DOHH2 (cell line): ENCODE data around the gene BRD7.

Source experiments
- EZH2phosphoT487 ChIP-seq: fragments of 200-600 bp; sonication (generic); IDR thresholded peaks from 2 replicates; pipeline ENCODE4 v1.6.1; 2017; ENCODE audit warnings: borderline replicate concordance, mild to moderate bottlenecking, antibody characterized with exemption, low read length, moderate library complexity, mixed read lengths
- TF ChIP-seq, protein P1 (sequence below): fragments of 200-600 bp; sonication (generic); IDR thresholded peaks from one replicate; pipeline ENCODE4 v1.5.1; 2014; ENCODE audit warnings: antibody characterized with exemption, mild to moderate bottlenecking, low read depth, low read length; ENCODE audit not compliant: poor library complexity, severe bottlenecking

DNA sequence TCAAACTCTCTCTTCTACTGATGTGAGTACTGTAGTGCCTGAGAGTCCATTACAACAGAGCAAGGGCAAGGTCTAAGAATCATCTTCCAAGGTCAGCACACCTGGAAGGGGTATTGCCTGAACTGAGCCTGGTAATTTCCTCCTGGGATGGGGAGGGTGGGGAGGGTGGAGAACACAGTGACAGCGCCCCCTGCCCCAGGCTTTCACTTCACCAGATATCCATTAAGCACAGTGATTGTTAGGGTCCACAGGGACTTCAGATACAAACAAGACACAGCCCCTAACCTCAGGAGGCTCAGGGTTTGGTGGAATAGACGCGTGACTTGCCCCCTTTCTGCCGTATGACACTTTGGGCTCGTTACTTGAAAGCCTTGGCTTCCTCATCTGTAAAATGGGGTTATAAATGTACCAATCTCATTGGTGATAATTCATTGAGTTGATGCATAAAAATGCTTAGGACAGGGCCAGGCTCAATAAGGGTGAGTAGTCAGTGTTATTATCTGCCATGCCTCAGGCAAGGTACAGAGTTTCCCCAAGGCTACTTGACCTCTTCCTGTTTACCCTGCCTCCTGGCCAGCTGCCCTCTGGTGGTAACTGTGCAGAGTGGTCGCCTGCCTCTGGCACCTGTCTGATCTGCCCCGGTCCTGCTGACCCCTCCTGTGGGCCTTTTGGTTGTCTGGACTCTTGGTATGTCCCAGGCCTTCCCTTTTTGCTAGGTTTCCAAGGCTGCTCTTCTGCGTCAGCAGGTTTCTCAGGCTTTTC lies 13.1 kb upstream of the BRD7 start:
- TF ChIP-seq, protein P1, sequence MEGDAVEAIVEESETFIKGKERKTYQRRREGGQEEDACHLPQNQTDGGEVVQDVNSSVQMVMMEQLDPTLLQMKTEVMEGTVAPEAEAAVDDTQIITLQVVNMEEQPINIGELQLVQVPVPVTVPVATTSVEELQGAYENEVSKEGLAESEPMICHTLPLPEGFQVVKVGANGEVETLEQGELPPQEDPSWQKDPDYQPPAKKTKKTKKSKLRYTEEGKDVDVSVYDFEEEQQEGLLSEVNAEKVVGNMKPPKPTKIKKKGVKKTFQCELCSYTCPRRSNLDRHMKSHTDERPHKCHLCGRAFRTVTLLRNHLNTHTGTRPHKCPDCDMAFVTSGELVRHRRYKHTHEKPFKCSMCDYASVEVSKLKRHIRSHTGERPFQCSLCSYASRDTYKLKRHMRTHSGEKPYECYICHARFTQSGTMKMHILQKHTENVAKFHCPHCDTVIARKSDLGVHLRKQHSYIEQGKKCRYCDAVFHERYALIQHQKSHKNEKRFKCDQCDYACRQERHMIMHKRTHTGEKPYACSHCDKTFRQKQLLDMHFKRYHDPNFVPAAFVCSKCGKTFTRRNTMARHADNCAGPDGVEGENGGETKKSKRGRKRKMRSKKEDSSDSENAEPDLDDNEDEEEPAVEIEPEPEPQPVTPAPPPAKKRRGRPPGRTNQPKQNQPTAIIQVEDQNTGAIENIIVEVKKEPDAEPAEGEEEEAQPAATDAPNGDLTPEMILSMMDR: no peak
- TF ChIP-seq EZH2phosphoT487: no peak
